Colonic mucosa (tissue), 4 donors: ENCODE data around the gene RAPGEF4. TPM values are rescaled to one million over a fixed set of nuclear protein-coding genes. Genes with fewer than 3 reads are reported as not detected.

Experiments used
- DNase-seq: peaks from one replicate; pipeline ENCODE4 v3.0.0-alpha.2; 2020
- H3K27ac ChIP-seq: fragments of 200-600 bp; one replicate; pipeline ENCODE4 v1.8.0; 2021
- H3K27me3 ChIP-seq: fragments of 200-600 bp; one replicate; pipeline ENCODE4 v1.8.0; 2021
- H3K36me3 ChIP-seq: fragments of 200-600 bp; one replicate; pipeline ENCODE4 v1.8.0; 2021
- H3K4me1 ChIP-seq: fragments of 200-600 bp; one replicate; pipeline ENCODE4 v1.8.0; 2021; ENCODE audit warnings: mild to moderate bottlenecking
- H3K4me3 ChIP-seq: fragments of 200-600 bp; one replicate; pipeline ENCODE4 v1.8.0; 2021
- H3K9ac ChIP-seq, 2 donors: one replicate each; pipeline ENCODE4 v1.7.0; 2013; ENCODE audit warnings: control low read depth in 2 of 2, low read depth in 2 of 2, low read length in 2 of 2
- H3K9me3 ChIP-seq: fragments of 200-600 bp; one replicate; pipeline ENCODE4 v1.8.0; 2021
- CTCF ChIP-seq: fragments of 200-600 bp; IDR thresholded peaks from one replicate; pipeline ENCODE4 v1.8.0; 2022; ENCODE audit warnings: antibody characterized with exemption, mild to moderate bottlenecking
- intact Hi-C: fragments of 100-400 bp; cut with DNase I; formaldehyde crosslinking; loops from one replicate; pipeline ENCODE4 v1.14.1; 2022
- total RNA-seq, 2 donors: library from RNA; stranded (reverse); fragmentation: NEBNext Ultra II Directional in 1 of 2; extraction: Animal tissue kit (Norgen Biotek cat#: 25700) in 1 of 2; gene quantifications; one replicate each; pipeline ENCODE4 v1.2.1, GENCODE V29; 2021
- donor health status: healthy.
- donor health status: DM: no; HTN: no; CAD: no.
- donor health status: DM: no; HTN: no; CAD: no.

Gene RAPGEF4
- total RNA-seq, 2 donors from 2014 or later: 1.3 to 1.5 TPM

DNA sequence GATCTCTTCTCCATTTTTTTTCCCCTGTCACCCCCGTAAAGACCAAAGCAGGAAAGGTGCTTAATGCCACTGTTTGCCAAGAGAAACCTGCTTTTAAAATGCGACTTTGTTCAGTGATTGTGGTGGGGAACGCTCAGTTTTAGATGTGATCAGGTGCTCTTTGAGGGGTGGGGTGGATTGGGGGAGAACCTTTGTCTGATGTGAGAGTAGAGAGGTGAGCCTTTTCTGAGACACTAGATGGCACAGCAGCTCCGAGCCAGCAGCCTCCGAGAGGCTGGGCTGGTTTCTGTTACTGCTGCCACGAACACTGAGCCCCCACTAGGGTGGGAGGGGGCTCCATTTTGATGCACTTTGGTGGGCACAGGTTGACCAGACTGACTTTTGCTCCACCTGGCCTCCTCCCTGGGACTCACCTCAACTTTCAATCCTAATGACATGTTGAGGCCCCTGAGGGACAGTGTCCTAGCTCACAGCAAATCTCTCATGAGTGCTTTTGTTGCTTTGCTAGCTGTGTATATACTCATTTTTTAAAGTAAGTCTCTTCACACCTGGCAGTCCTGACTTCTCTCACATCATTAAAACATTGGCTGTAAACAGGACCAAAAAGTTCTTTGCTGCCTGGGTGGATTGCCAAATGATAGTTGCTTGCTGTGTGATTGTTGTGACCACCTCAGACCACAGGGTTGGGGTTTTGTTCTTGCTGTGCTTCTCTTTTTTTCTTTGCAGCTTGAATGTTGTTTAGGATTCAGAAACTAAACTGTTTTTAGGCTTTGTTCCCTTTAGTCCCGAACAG is 241.8 kb downstream of the RAPGEF4 start:
- no peak for DNase-seq
- no peak overlapping the region for H3K9ac ChIP-seq
- no peaks in the 10 kb centered on the region for H3K27me3 ChIP-seq
- intact Hi-C loops: no loop called here
- H3K36me3 ChIP-seq: no peaks in the 10 kb centered on the region
- H3K9me3 ChIP-seq: no peaks in the 10 kb centered on the region
- no peak overlapping the region for H3K27ac ChIP-seq
- H3K4me3 ChIP-seq: no peak overlapping the region
- H3K4me1 ChIP-seq: no peaks in the 10 kb centered on the region
- TF ChIP-seq CTCF: no peak

- H3K27me3 ChIP-seq: no peaks in the 10 kb centered on the region
- intact Hi-C loops: no loop called here
- TF ChIP-seq CTCF: no peak
- H3K9me3 ChIP-seq: no peaks in the 10 kb centered on the region
- no peak for DNase-seq
- H3K36me3 ChIP-seq: no peaks in the 10 kb centered on the region
- no peaks in the 10 kb centered on the region for H3K4me1 ChIP-seq
- H3K27ac ChIP-seq: no peak overlapping the region
- no peak overlapping the region for H3K9ac ChIP-seq
- H3K4me3 ChIP-seq: no peak overlapping the region
Measured at GRCh38 chr2:172978063-172978383, 242.4 kb downstream of the RAPGEF4 start.

DNA sequence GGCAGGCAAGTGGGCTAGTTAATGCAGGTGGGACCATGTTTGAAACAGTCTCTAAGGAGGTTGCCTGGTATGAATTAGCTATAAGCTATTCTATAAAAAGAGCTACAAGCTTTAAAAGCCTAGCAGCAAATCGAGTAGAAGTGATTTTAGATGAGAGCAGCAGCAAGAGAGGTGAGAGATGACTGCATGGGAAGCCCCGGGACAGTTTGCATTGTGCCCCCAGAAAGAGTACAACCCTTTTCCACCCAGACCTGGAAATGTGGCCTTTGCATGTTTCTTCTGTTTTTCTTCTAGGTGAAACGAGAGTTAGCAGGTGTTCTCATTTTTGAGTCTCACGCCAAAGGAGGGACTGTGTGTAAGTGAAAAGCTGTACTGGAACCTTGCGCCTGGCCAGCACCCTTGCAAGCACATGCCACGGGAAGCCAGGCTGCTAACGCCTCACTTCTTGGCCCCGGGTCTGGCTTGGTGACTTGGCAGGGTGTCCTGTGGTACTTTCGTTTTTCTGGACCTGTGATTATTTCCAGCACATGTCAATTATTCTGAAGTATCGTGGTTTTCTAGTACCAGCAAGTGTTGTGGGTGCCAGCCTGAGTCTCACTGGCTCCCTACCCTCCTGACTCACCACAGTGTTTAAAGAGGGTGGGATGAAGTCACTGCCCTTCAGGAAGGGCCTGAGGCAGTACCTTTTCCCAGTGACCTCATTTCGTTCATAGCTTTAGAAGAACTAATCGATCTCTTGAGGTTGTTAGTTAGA is 249.7 kb downstream of the RAPGEF4 start:
- Histone ChIP-seq H3K9me3 (no peaks in the 10 kb centered on the region), H3K27me3 (no peaks in the 10 kb centered on the region), H3K27ac (no peak overlapping the region), H3K36me3 (no peaks in the 10 kb centered on the region), H3K4me1 (no peaks in the 10 kb centered on the region), H3K4me3 (no peak overlapping the region), H3K9ac (no peak overlapping the region)
- TF ChIP-seq CTCF: no peak
- intact Hi-C loops: no loop called here
- DNase-seq: no peak

GRCh38 chr2:172986040-172986439 is 250.4 kb downstream of the RAPGEF4 start:
- H3K27ac ChIP-seq: no peak overlapping the region
- H3K9ac ChIP-seq: no peak overlapping the region
- H3K27me3 ChIP-seq: no peaks in the 10 kb centered on the region
- H3K9me3 ChIP-seq: no peaks in the 10 kb centered on the region
- intact Hi-C loops: no loop called here
- H3K4me1 ChIP-seq: no peaks in the 10 kb centered on the region
- no peak for DNase-seq
- no peaks in the 10 kb centered on the region for H3K36me3 ChIP-seq
- no peak overlapping the region for H3K4me3 ChIP-seq
- TF ChIP-seq CTCF: no peak

- Histone ChIP-seq H3K36me3 (no peaks in the 10 kb centered on the region), H3K4me3 (no peak overlapping the region), H3K27ac (no peak overlapping the region), H3K4me1 (no peaks in the 10 kb centered on the region), H3K9ac (no peak overlapping the region), H3K9me3 (no peaks in the 10 kb centered on the region), H3K27me3 (no peaks in the 10 kb centered on the region)
- TF ChIP-seq CTCF: no peak
- intact Hi-C loops: no loop called here
- DNase-seq: no peak
Measured at GRCh38 chr2:172988728-172989127, 253.1 kb downstream of the RAPGEF4 start.
